Uterus (tissue), 4 donors: ENCODE data around the gene KIAA1755. TPM values are rescaled to one million over a fixed set of nuclear protein-coding genes. Genes with fewer than 3 reads are reported as not detected.
A peak's percentile ranks its signal among the peaks of the same experiment; 100 is the strongest.

Experiments
- DNase-seq, 2 donors: peaks; one replicate each; pipeline ENCODE4 v3.0.0-alpha.2; 2019 to 2020
- H3K27ac ChIP-seq, 2 donors: fragments of 200-600 bp; sonication (generic); 1 replicate in 1 of 2; 2 replicates in 1 of 2; pipeline ENCODE4 v1.5.1; 2016 to 2018
- H3K27me3 ChIP-seq, 2 donors: fragments of 200-600 bp; sonication (generic); one replicate each; pipeline ENCODE4 v1.5.1; 2018 to 2019; ENCODE audit warnings: control low read depth in 1 of 2
- H3K36me3 ChIP-seq, 2 donors: fragments of 200-600 bp; sonication (generic); one replicate each; pipeline ENCODE4 v1.5.1; 2019; ENCODE audit warnings: control low read depth in 1 of 2
- H3K4me1 ChIP-seq, 2 donors: fragments of 200-600 bp; sonication (generic); one replicate each; pipeline ENCODE4 v1.5.1; 2018 to 2019; ENCODE audit warnings: control low read depth in 1 of 2
- H3K4me3 ChIP-seq, 2 donors: fragments of 200-600 bp; sonication (generic); 1 replicate in 1 of 2; 2 replicates in 1 of 2; pipeline ENCODE4 v1.5.1; 2018 to 2019; ENCODE audit warnings: mild to moderate bottlenecking in 1 of 2
- H3K9me3 ChIP-seq, 2 donors: fragments of 200-600 bp; sonication (generic); one replicate each; pipeline ENCODE4 v1.5.1; 2019; ENCODE audit warnings: control low read depth in 1 of 2
- CTCF ChIP-seq, 4 experiments: fragments of 200-600 bp in 2 of 4; fragments of 450-650 bp in 2 of 4; sonication (generic) in 2 of 4; IDR thresholded peaks; one replicate each; pipeline ENCODE4 v1.5.1; 2016 to 2019; ENCODE audit warnings: antibody characterized with exemption in 4 of 4, mild to moderate bottlenecking in 2 of 4, moderate library complexity in 1 of 4
- POLR2A ChIP-seq, 2 donors: fragments of 450-650 bp; IDR thresholded peaks; one replicate each; pipeline ENCODE4 v1.6.1; 2016; ENCODE audit warnings: antibody characterized with exemption in 2 of 2, mild to moderate bottlenecking in 1 of 2, moderate library complexity in 1 of 2
- intact Hi-C: fragments of 100-400 bp; cut with DNase I; formaldehyde crosslinking; loops from one replicate; pipeline ENCODE4 v1.15.1; 2023; ENCODE audit warnings: low total_unique reads
- total RNA-seq, 4 donors: library from RNA; depleted of rRNA in 3 of 4; stranded (reverse); fragments of >200 nt in 3 of 4; gene quantifications; one replicate each; pipeline versions ENCODE4 v1.1.0 to v1.2.4, GENCODE V29; 2014 to 2023
- donor health status: DM: yes; HTN: yes; CAD: no.

The KIAA1755 gene
- total RNA-seq, 4 donors from 2014 or later: 5.3 to 47.6 (median 15.7) TPM

GRCh38 chr20:38272961-38273360 lies 12.4 kb upstream of the KIAA1755 start:
- intact Hi-C loops: no loop called here
- peak overlapping the region in 1 of 2 donors; percentile 55 for H3K27ac ChIP-seq
- DNase-seq: peak; percentile 38 to 50
- H3K4me1 ChIP-seq: no peaks in the 10 kb centered on the region
- no peaks in the 10 kb centered on the region for H3K9me3 ChIP-seq
- H3K27me3 ChIP-seq: no peaks in the 10 kb centered on the region
- no peak for TF ChIP-seq CTCF (IDR thresholded peaks at IDR 0.05)
- TF ChIP-seq POLR2A (IDR thresholded peaks at IDR 0.05): no peak
- no peak overlapping the region for H3K4me3 ChIP-seq
- H3K36me3 ChIP-seq: no peaks in the 10 kb centered on the region

- Histone ChIP-seq H3K4me1 (no peaks in the 10 kb centered on the region), H3K4me3 (no peak overlapping the region), H3K27ac (peak overlapping the region in 1 of 2 donors; percentile 30), H3K27me3 (no peaks in the 10 kb centered on the region), H3K9me3 (no peaks in the 10 kb centered on the region), H3K36me3 (no peaks in the 10 kb centered on the region)
- intact Hi-C loops: no loop called here
- no peak for TF ChIP-seq POLR2A (IDR thresholded peaks at IDR 0.05)
- TF ChIP-seq CTCF (IDR thresholded peaks at IDR 0.05): no peak
- no peak for DNase-seq
These were observed 11.9 kb upstream of the KIAA1755 start for GRCh38 chr20:38272398-38272797.

- H3K36me3 ChIP-seq: no peaks in the 10 kb centered on the region
- H3K4me3 ChIP-seq: no peak overlapping the region
- H3K9me3 ChIP-seq: no peaks in the 10 kb centered on the region
- DNase-seq: no peak
- H3K27me3 ChIP-seq: no peaks in the 10 kb centered on the region
- H3K4me1 ChIP-seq: no peaks in the 10 kb centered on the region
- intact Hi-C loops: no loop called here
- peak overlapping the region; percentile 54 to 76 for H3K27ac ChIP-seq
- no peak for TF ChIP-seq CTCF (IDR thresholded peaks at IDR 0.05)
- no peak for TF ChIP-seq POLR2A (IDR thresholded peaks at IDR 0.05)
These were observed 11.1 kb upstream of the KIAA1755 start for GRCh38 chr20:38271608-38272120.

GRCh38 chr20:38270869-38271605 lies 10.5 kb upstream of the KIAA1755 start:
- DNase-seq: peak; percentile 50 to 67
- intact Hi-C loops: no loop called here
- H3K27me3 ChIP-seq: no peaks in the 10 kb centered on the region
- no peaks in the 10 kb centered on the region for H3K9me3 ChIP-seq
- TF ChIP-seq POLR2A (IDR thresholded peaks at IDR 0.05): no peak
- TF ChIP-seq CTCF (IDR thresholded peaks at IDR 0.05): no peak
- no peaks in the 10 kb centered on the region for H3K36me3 ChIP-seq
- H3K4me3 ChIP-seq: no peak overlapping the region
- H3K27ac ChIP-seq: peak overlapping the region; percentile 54 to 76
- H3K4me1 ChIP-seq: no peaks in the 10 kb centered on the region

GRCh38 chr20:38269715-38270114 lies 9.2 kb upstream of the KIAA1755 start:
- no peaks in the 10 kb centered on the region for H3K4me1 ChIP-seq
- H3K27me3 ChIP-seq: no peaks in the 10 kb centered on the region
- no peaks in the 10 kb centered on the region for H3K36me3 ChIP-seq
- TF ChIP-seq CTCF (IDR thresholded peaks at IDR 0.05) (no peak), POLR2A (IDR thresholded peaks at IDR 0.05) (no peak)
- no peak for DNase-seq
- H3K4me3 ChIP-seq: no peak overlapping the region
- no peaks in the 10 kb centered on the region for H3K9me3 ChIP-seq
- H3K27ac ChIP-seq: no peak overlapping the region
- intact Hi-C loops: no loop called here
